ENCODE measurements around the gene AURKAIP1.
A peak's percentile ranks its signal among the peaks of the same experiment; 100 is the strongest.

Gene AURKAIP1

DNA sequence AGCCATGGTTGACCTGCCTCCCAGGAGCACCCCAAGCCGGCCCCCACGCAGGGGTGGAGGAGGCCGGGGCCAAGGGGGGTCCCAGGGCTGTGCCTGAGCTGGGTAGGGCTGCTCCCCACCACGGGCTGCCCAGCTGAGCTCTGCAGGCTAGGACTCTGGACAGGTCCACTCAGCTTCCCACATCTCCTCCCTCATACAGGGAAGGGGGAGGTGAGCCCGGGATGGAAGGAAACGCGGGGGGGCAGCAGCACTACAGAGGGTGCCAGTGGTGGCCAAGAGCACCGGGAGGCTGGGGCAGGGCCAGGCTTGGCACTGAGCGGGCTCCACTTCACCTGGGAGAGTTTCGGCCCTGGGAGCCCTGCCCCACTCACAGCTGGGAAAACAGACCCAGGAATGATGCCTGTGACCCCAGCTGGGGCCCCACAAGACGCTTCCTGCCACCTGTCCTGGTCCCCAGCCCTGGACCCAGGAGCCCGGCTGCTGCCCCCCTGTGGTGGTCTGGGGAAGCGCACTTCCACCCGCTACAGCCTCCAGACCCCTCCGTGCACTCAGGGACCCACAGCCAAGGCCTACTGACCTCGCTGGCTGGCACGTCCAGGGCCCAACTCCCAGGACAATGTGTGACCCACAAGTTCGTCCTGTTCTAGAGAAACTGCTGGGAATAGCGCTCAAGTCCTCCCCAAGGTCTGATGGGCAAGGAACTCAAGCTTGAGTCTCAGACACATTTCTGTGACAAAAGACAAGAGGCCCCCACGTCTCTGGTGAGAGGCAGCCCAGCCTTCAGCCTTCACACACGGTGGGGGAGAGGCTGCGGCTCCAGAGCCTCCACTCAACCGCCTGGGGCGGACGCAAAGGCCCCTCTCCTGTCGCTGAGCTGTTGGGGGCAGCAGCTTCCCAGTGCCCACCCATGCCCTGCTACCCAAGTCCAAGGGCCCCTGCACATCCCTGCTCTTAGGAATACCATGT, 3.0 kb downstream of the AURKAIP1 start:
- TF ChIP-seq POLR2AphosphoS5 (IDR thresholded peaks at IDR 0.05; ENCODE audit: low read depth, low read length) (0 out of 2 replicates have a peak, but pooled peaks have one; percentile 15), REST (IDR thresholded peaks at IDR 0.05; ENCODE audit: insufficient read depth in 1 of 2, low read depth in 2 of 2, low read length in 2 of 2) (no peak)

- peak; percentile 2; the same call in 1 of the 2 replicates for TF ChIP-seq POLR2AphosphoS5 (IDR thresholded peaks at IDR 0.05; ENCODE audit: low read depth, low read length)
- no peak for TF ChIP-seq SIN3A (IDR thresholded peaks at IDR 0.05; ENCODE audit: borderline replicate concordance, insufficient read depth, low read length)
Measured at GRCh38 chr1:1371364-1371745, 3.7 kb downstream of the AURKAIP1 start.

DNA sequence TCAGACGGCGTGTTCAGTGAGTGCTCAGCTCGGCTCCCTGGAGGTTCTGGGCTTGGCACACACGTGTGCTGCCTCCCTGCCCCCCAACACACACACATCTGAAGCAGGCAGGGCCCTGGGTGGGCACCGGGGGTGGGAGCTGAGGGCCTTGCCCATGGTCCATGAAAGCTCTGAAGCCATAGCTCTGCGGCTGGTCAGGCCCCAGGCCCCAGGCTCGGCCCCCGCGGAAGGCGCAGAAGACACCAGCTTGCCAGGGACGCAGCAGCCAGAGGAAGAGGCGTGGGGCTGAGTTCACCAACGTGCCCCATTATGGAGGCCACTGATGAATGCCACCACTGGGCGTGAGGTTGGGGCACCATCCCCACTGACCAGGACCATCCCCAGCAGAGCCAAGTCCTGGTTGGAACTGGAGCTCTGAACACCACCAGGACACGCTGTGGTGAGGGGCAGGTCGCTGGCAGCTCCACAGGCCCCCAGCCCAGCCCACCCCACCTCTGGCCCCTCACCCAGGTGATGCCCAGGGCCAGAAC, 4.2 kb downstream of the AURKAIP1 start:
- no peak for TF ChIP-seq FOXP2 (optimal IDR thresholded peaks at IDR 0.05; ENCODE audit: borderline replicate concordance, extremely low read depth, extremely low read length, insufficient read depth)
- no peak for TF ChIP-seq POLR2AphosphoS5 (IDR thresholded peaks at IDR 0.05; ENCODE audit: low read depth, low read length)
- TF ChIP-seq TAF1 (IDR thresholded peaks at IDR 0.05; ENCODE audit: borderline replicate concordance, insufficient read depth, low read length) = no peak
- TF ChIP-seq REST (IDR thresholded peaks at IDR 0.05; ENCODE audit: insufficient read depth in 1 of 2, low read depth in 2 of 2, low read length in 2 of 2) = no peak
- TF ChIP-seq SIN3A (IDR thresholded peaks at IDR 0.05; ENCODE audit: borderline replicate concordance, insufficient read depth, low read length) = no peak

- no peak for TF ChIP-seq TAF1 (IDR thresholded peaks at IDR 0.05; ENCODE audit: borderline replicate concordance, insufficient read depth, low read length)
- no peak for TF ChIP-seq FOXP2 (optimal IDR thresholded peaks at IDR 0.05; ENCODE audit: borderline replicate concordance, extremely low read depth, extremely low read length, insufficient read depth)
- TF ChIP-seq SIN3A (IDR thresholded peaks at IDR 0.05; ENCODE audit: borderline replicate concordance, insufficient read depth, low read length) = no peak
- no peak for TF ChIP-seq POLR2AphosphoS5 (IDR thresholded peaks at IDR 0.05; ENCODE audit: low read depth, low read length)
- TF ChIP-seq REST (IDR thresholded peaks at IDR 0.05; ENCODE audit: insufficient read depth in 1 of 2, low read depth in 2 of 2, low read length in 2 of 2) = no peak
Measured at GRCh38 chr1:1367315-1367714, 7.7 kb downstream of the AURKAIP1 start.

GRCh38 chr1:1366699-1367066, 8.3 kb downstream of the AURKAIP1 start:
- TF ChIP-seq SIN3A (IDR thresholded peaks at IDR 0.05; ENCODE audit: borderline replicate concordance, insufficient read depth, low read length) (no peak), POLR2AphosphoS5 (IDR thresholded peaks at IDR 0.05; ENCODE audit: low read depth, low read length) (no peak), FOXP2 (optimal IDR thresholded peaks at IDR 0.05; ENCODE audit: borderline replicate concordance, extremely low read depth, extremely low read length, insufficient read depth) (no peak), REST (IDR thresholded peaks at IDR 0.05; ENCODE audit: insufficient read depth in 1 of 2, low read depth in 2 of 2, low read length in 2 of 2) (no peak), TAF1 (IDR thresholded peaks at IDR 0.05; ENCODE audit: borderline replicate concordance, insufficient read depth, low read length) (no peak)

Data from PFSK-1 (cell line).